MG63 (cell line): ENCODE results near the gene MSH5. TPM values are rescaled to one million over a fixed set of nuclear protein-coding genes. Genes with fewer than 3 reads are reported as not detected.

ENCODE experiments used
- DNase-seq: peaks from one replicate; pipeline ENCODE4 v3.0.0-alpha.2; 2020
- H3K27me3 ChIP-seq: fragments of 250-450 bp; sonication (Bioruptor Pico); 2 replicates; pipeline ENCODE4 v1.5.1; 2020; ENCODE audit warnings: mild to moderate bottlenecking, moderate library complexity
- H3K36me3 ChIP-seq: fragments of 250-450 bp; sonication (Bioruptor Pico); 2 replicates; pipeline ENCODE4 v1.5.1; 2020; ENCODE audit warnings: mild to moderate bottlenecking, moderate library complexity
- H3K4me3 ChIP-seq: fragments of 250-450 bp; sonication (Bioruptor Pico); 2 replicates; pipeline ENCODE4 v1.5.1; 2020; ENCODE audit warnings: mild to moderate bottlenecking, moderate library complexity
- H3K9me3 ChIP-seq: fragments of 250-450 bp; sonication (Bioruptor Pico); 2 replicates; pipeline ENCODE4 v1.5.1; 2020; ENCODE audit warnings: mild to moderate bottlenecking, moderate library complexity
- total RNA-seq: library from RNA; depleted of rRNA; stranded (reverse); fragments of >200 nt; shearing (Covaris generic); gene quantifications from 2 replicates; pipeline ENCODE4 v1.2.3, GENCODE V29; 2014; ENCODE audit warnings: low replicate concordance

MSH5 gene
- total RNA-seq, 1 experiment from 2014 or later, result 6.3 TPM

- H3K4me3 ChIP-seq, result no peak overlapping the region
- no peaks in the 10 kb centered on the region for H3K36me3 ChIP-seq
- H3K27me3 ChIP-seq, result no peaks in the 10 kb centered on the region
- DNase-seq, result no peak
- no peaks in the 10 kb centered on the region for H3K9me3 ChIP-seq
Measured at GRCh38 chr6:31723980-31724691, 15.7 kb upstream of the MSH5 start.

- Histone ChIP-seq H3K27me3 (no peaks in the 10 kb centered on the region), H3K4me3 (no peak overlapping the region)
- no peak for DNase-seq
Measured at GRCh38 chr6:31725502-31726350, 14.1 kb upstream of the MSH5 start.

GRCh38 chr6:31727034-31727716 lies 12.6 kb upstream of the MSH5 start:
- peaks cover 16% of the 10 kb centered on the region for H3K36me3 ChIP-seq
- no peak overlapping the region for H3K4me3 ChIP-seq
- no peak for DNase-seq
- H3K27me3 ChIP-seq, result no peaks in the 10 kb centered on the region
- no peaks in the 10 kb centered on the region for H3K9me3 ChIP-seq

More at GRCh38 chr6:31725502-31726350, 14.1 kb upstream of the MSH5 start:
- H3K9me3 ChIP-seq, result no peaks in the 10 kb centered on the region
- peaks cover 4% of the 10 kb centered on the region for H3K36me3 ChIP-seq

GRCh38 chr6:31727717-31728671 lies 11.8 kb upstream of the MSH5 start:
- no peaks in the 10 kb centered on the region for H3K27me3 ChIP-seq
- H3K4me3 ChIP-seq, result no peak overlapping the region
- no peak for DNase-seq
- H3K9me3 ChIP-seq, result no peaks in the 10 kb centered on the region
- H3K36me3 ChIP-seq, result peaks cover 22% of the 10 kb centered on the region

GRCh38 chr6:31728767-31729514 lies 10.9 kb upstream of the MSH5 start, which contains the start of gene DDAH2:
Gene DDAH2, minus strand, starts transcription at chr6:31729299. Its CDS starts 138 bp downstream, at chr6:31729161.
- H3K27me3 ChIP-seq, result no peaks in the 10 kb centered on the region
- no peaks in the 10 kb centered on the region for H3K9me3 ChIP-seq
- no peak for DNase-seq
- peaks cover 31% of the 10 kb centered on the region for H3K36me3 ChIP-seq
- peak within 1 kb of the TSS; percentile 66 for H3K4me3 ChIP-seq

- H3K36me3 ChIP-seq, result peaks cover 37% of the 10 kb centered on the region
- H3K27me3 ChIP-seq, result no peaks in the 10 kb centered on the region
Measured at GRCh38 chr6:31729515-31729978, 10.3 kb upstream of the MSH5 start.

GRCh38 chr6:31729979-31730630 lies 9.7 kb upstream of the MSH5 start:
- Histone ChIP-seq H3K36me3 (peaks cover 43% of the 10 kb centered on the region), H3K4me3 (peak overlapping the region; percentile 66), H3K27me3 (no peaks in the 10 kb centered on the region), H3K9me3 (no peaks in the 10 kb centered on the region)
- DNase-seq, result peak; percentile 83

More at GRCh38 chr6:31729515-31729978, 10.3 kb upstream of the MSH5 start:
- Histone ChIP-seq H3K9me3 (no peaks in the 10 kb centered on the region), H3K4me3 (peak overlapping the region; percentile 66)
- peak; percentile 73 for DNase-seq

- DNase-seq, result no peak
- H3K9me3 ChIP-seq, result no peaks in the 10 kb centered on the region
- H3K4me3 ChIP-seq, result peak overlapping the region; percentile 66
- peaks cover 45% of the 10 kb centered on the region for H3K36me3 ChIP-seq
- H3K27me3 ChIP-seq, result no peaks in the 10 kb centered on the region
Measured at GRCh38 chr6:31730631-31731086, 9.1 kb upstream of the MSH5 start.

- DNase-seq, result no peak
- no peaks in the 10 kb centered on the region for H3K27me3 ChIP-seq
- H3K9me3 ChIP-seq, result no peaks in the 10 kb centered on the region
- no peak overlapping the region for H3K4me3 ChIP-seq
- peaks cover 45% of the 10 kb centered on the region for H3K36me3 ChIP-seq
Measured at GRCh38 chr6:31732029-31732428, 7.8 kb upstream of the MSH5 start.

GRCh38 chr6:31733734-31734133 lies 6.1 kb upstream of the MSH5 start:
- Histone ChIP-seq H3K4me3 (no peak overlapping the region; the same call in 1 of the 2 replicates), H3K9me3 (no peaks in the 10 kb centered on the region), H3K27me3 (no peaks in the 10 kb centered on the region), H3K36me3 (peaks cover 45% of the 10 kb centered on the region)
- no peak for DNase-seq

- no peaks in the 10 kb centered on the region for H3K9me3 ChIP-seq
- H3K4me3 ChIP-seq, result peak overlapping the region; percentile 82
- DNase-seq, result no peak
- H3K27me3 ChIP-seq, result no peaks in the 10 kb centered on the region
- peaks cover 45% of the 10 kb centered on the region for H3K36me3 ChIP-seq
Measured at GRCh38 chr6:31734247-31734820, 5.5 kb upstream of the MSH5 start.

GRCh38 chr6:31734821-31735406 lies 4.9 kb upstream of the MSH5 start:
- Histone ChIP-seq H3K9me3 (no peaks in the 10 kb centered on the region), H3K4me3 (peak overlapping the region; percentile 82), H3K27me3 (no peaks in the 10 kb centered on the region), H3K36me3 (peaks cover 45% of the 10 kb centered on the region)
- DNase-seq, result peak; percentile 73

- Histone ChIP-seq H3K4me3 (peak within 1 kb of the TSS; percentile 82), H3K27me3 (no peaks in the 10 kb centered on the region), H3K9me3 (no peaks in the 10 kb centered on the region), H3K36me3 (peaks cover 38% of the 10 kb centered on the region)
- DNase-seq, result peak; percentile 88
Measured at GRCh38 chr6:31736021-31736767, 3.6 kb upstream of the MSH5 start, which contains the start of gene CLIC1. Gene CLIC1, minus strand, starts transcription at chr6:31736530. Its CDS starts 230 bp downstream, at chr6:31736300.
